ENCODE results near the gene ATF6. TPM values are rescaled to one million over a fixed set of nuclear protein-coding genes. Genes with fewer than 3 reads are reported as not detected.

ATF6 gene
- total RNA-seq, 1 experiment from 2014 or later = 20.9 TPM

DNA sequence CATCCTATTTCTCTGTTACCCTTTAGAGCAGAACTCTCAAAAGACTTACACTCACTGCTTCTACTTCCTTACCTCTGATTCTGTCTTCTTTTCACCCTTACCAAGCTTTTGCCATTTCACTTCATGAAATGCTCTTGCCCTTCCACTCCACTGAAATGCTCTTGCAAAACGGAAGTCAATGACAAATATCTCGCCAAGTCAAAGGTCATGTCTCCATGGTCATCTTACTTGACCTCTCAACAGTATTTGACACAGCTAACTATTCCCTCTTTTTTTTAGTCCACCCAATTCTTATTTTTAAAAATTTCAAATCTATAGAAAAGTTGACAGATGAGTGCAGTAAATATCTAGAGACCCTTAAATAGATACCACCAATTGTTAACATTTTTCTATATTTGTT, 149.9 kb downstream of the ATF6 start:
- ChIA-PET CTCF (no interaction called here), POLR2A (no interaction called here), RAD21 (ENCODE audit: low non-redundant PET in 1 of 2, low total read pairs in 2 of 2, uncharacterized antibody in 2 of 2, unreplicated experiment in 2 of 2) (no interaction called here)
- Histone ChIP-seq H3K27ac (ENCODE audit: low read depth, low read length) (no peak overlapping the region), H3K79me2 (ENCODE audit: insufficient read depth, low read length) (no peaks in the 10 kb centered on the region), H3K9ac (ENCODE audit: low read length) (no peak overlapping the region), H3K9me3 (ENCODE audit: control insufficient read depth in 1 of 2, insufficient read depth in 1 of 2, low read depth in 1 of 2, low read length in 2 of 2) (no peaks in the 10 kb centered on the region), H2AFZ (ENCODE audit: low read depth, low read length, poor library complexity, severe bottlenecking) (no peak overlapping the region), H3K9me2 (ENCODE audit: insufficient read depth) (no peaks in the 10 kb centered on the region), H4K20me1 (ENCODE audit: insufficient read depth) (no peaks in the 10 kb centered on the region), H3K36me3 (ENCODE audit: control insufficient read depth in 1 of 2, insufficient read depth in 2 of 2, low read length in 2 of 2) (no peaks in the 10 kb centered on the region), H3K4me1 (ENCODE audit: control insufficient read depth in 1 of 2, insufficient read depth in 2 of 2, low read length in 2 of 2) (0 out of 4 replicates have a peak, but pooled peaks cover 0 to 3% of the 10 kb centered on the region in 2 experiments), H3K4me2 (ENCODE audit: low read length) (no peak overlapping the region), H3K27me3 (ENCODE audit: insufficient read depth, low read length) (no peaks in the 10 kb centered on the region), H3K4me3 (replicated peaks in 1 of 2; ENCODE audit: low read depth in 1 of 2, low read length in 2 of 2) (no peak overlapping the region)
- ATAC-seq = no peak
- BruUV-seq (replicated peaks) = no TSS peak
- no peak for DNase-seq (ENCODE audit: low read depth, low spot score)
- TF ChIP-seq, protein P1, sequence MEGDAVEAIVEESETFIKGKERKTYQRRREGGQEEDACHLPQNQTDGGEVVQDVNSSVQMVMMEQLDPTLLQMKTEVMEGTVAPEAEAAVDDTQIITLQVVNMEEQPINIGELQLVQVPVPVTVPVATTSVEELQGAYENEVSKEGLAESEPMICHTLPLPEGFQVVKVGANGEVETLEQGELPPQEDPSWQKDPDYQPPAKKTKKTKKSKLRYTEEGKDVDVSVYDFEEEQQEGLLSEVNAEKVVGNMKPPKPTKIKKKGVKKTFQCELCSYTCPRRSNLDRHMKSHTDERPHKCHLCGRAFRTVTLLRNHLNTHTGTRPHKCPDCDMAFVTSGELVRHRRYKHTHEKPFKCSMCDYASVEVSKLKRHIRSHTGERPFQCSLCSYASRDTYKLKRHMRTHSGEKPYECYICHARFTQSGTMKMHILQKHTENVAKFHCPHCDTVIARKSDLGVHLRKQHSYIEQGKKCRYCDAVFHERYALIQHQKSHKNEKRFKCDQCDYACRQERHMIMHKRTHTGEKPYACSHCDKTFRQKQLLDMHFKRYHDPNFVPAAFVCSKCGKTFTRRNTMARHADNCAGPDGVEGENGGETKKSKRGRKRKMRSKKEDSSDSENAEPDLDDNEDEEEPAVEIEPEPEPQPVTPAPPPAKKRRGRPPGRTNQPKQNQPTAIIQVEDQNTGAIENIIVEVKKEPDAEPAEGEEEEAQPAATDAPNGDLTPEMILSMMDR (IDR thresholded peaks at IDR 0.05 in 2 of 3, conservative IDR thresholded peaks at IDR 0.05 in 1 of 3; ENCODE audit: borderline replicate concordance in 1 of 3, insufficient read depth in 1 of 3, low read depth in 2 of 3, low read length in 2 of 3) = no peak
- no peak for TF ChIP-seq SP1 (IDR thresholded peaks at IDR 0.05; ENCODE audit: low read depth)
- intact Hi-C loops (cut with micrococcal nuclease) = no loop called here

DNA sequence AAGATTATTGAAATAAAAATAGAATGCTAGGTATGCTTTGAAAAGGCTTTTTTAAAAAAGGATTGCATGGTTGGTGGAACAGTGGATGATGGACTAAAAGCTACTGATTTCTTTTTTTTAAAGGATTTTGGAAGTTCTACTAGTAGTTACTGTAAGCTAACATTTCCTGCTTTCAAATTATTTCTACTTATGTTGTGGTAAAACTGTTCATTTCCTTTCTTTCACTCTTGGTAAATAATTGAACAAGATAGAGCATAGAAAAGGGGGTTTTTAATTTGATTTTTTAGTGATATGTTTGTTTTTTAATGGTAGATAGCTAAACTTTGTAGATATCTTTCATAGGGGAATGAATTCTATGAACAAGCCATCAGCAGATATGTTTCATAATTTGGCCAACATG, 153.1 kb downstream of the ATF6 start:
- no peak overlapping the region for H3K27ac ChIP-seq (ENCODE audit: low read depth, low read length)
- POLR2A ChIA-PET = no interaction called here
- no peak overlapping the region for H3K4me3 ChIP-seq (replicated peaks in 1 of 2; ENCODE audit: low read depth in 1 of 2, low read length in 2 of 2)
- no peak overlapping the region for H3K4me2 ChIP-seq (ENCODE audit: low read length)
- no peaks in the 10 kb centered on the region for H3K79me2 ChIP-seq (ENCODE audit: insufficient read depth, low read length)
- intact Hi-C loops (cut with micrococcal nuclease) = no loop called here
- RAD21 ChIA-PET (ENCODE audit: low non-redundant PET in 1 of 2, low total read pairs in 2 of 2, uncharacterized antibody in 2 of 2, unreplicated experiment in 2 of 2) = interaction anchor here in 1 of 2 experiments (0.6 kb wide), 1 partner anchor 127 kb away, joined by 3 read pairs; no protein-coding TSS in a partner anchor
- H2AFZ ChIP-seq (ENCODE audit: low read depth, low read length, poor library complexity, severe bottlenecking) = no peak overlapping the region
- ATAC-seq (no peak), DNase-seq (ENCODE audit: low read depth, low spot score) (no peak)
- H3K4me1 ChIP-seq (ENCODE audit: control insufficient read depth in 1 of 2, insufficient read depth in 2 of 2, low read length in 2 of 2) = no peaks in the 10 kb centered on the region
- CTCF ChIA-PET = no interaction called here
- no peaks in the 10 kb centered on the region for H3K36me3 ChIP-seq (ENCODE audit: control insufficient read depth in 1 of 2, insufficient read depth in 2 of 2, low read length in 2 of 2)
- no peak overlapping the region for H3K9ac ChIP-seq (ENCODE audit: low read length)
- TF ChIP-seq, protein P2, sequence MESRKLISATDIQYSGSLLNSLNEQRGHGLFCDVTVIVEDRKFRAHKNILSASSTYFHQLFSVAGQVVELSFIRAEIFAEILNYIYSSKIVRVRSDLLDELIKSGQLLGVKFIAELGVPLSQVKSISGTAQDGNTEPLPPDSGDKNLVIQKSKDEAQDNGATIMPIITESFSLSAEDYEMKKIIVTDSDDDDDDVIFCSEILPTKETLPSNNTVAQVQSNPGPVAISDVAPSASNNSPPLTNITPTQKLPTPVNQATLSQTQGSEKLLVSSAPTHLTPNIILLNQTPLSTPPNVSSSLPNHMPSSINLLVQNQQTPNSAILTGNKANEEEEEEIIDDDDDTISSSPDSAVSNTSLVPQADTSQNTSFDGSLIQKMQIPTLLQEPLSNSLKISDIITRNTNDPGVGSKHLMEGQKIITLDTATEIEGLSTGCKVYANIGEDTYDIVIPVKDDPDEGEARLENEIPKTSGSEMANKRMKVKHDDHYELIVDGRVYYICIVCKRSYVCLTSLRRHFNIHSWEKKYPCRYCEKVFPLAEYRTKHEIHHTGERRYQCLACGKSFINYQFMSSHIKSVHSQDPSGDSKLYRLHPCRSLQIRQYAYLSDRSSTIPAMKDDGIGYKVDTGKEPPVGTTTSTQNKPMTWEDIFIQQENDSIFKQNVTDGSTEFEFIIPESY (IDR thresholded peaks at IDR 0.05; ENCODE audit: extremely low read depth, insufficient replicate concordance, low read length) = no peak
- TF ChIP-seq, protein P3, sequence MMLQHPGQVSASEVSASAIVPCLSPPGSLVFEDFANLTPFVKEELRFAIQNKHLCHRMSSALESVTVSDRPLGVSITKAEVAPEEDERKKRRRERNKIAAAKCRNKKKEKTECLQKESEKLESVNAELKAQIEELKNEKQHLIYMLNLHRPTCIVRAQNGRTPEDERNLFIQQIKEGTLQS (IDR thresholded peaks at IDR 0.05) = no peak
- TF ChIP-seq CBX3 (IDR thresholded peaks at IDR 0.05; ENCODE audit: low read depth) = no peak
- no peak for TF ChIP-seq ELF1 (IDR thresholded peaks at IDR 0.05; ENCODE audit: borderline replicate concordance, low read depth)
- TF ChIP-seq CEBPB (IDR thresholded peaks at IDR 0.05; ENCODE audit: low read depth) = no peak
- TF ChIP-seq EGR1 (IDR thresholded peaks at IDR 0.05; ENCODE audit: low read depth) = no peak
- no peak for TF ChIP-seq ZFX (IDR thresholded peaks at IDR 0.05)
- TF ChIP-seq POLR2AphosphoS5 (IDR thresholded peaks at IDR 0.05; ENCODE audit: low read depth, low read length) = no peak
- TF ChIP-seq, protein P4, sequence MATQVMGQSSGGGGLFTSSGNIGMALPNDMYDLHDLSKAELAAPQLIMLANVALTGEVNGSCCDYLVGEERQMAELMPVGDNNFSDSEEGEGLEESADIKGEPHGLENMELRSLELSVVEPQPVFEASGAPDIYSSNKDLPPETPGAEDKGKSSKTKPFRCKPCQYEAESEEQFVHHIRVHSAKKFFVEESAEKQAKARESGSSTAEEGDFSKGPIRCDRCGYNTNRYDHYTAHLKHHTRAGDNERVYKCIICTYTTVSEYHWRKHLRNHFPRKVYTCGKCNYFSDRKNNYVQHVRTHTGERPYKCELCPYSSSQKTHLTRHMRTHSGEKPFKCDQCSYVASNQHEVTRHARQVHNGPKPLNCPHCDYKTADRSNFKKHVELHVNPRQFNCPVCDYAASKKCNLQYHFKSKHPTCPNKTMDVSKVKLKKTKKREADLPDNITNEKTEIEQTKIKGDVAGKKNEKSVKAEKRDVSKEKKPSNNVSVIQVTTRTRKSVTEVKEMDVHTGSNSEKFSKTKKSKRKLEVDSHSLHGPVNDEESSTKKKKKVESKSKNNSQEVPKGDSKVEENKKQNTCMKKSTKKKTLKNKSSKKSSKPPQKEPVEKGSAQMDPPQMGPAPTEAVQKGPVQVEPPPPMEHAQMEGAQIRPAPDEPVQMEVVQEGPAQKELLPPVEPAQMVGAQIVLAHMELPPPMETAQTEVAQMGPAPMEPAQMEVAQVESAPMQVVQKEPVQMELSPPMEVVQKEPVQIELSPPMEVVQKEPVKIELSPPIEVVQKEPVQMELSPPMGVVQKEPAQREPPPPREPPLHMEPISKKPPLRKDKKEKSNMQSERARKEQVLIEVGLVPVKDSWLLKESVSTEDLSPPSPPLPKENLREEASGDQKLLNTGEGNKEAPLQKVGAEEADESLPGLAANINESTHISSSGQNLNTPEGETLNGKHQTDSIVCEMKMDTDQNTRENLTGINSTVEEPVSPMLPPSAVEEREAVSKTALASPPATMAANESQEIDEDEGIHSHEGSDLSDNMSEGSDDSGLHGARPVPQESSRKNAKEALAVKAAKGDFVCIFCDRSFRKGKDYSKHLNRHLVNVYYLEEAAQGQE (IDR thresholded peaks at IDR 0.05; ENCODE audit: low read depth) = no peak
- TF ChIP-seq, protein P5, sequence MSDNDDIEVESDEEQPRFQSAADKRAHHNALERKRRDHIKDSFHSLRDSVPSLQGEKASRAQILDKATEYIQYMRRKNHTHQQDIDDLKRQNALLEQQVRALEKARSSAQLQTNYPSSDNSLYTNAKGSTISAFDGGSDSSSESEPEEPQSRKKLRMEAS (IDR thresholded peaks at IDR 0.05) = no peak
- no peak for TF ChIP-seq ZNF274 (IDR thresholded peaks at IDR 0.05; ENCODE audit: low read depth, low read length)
- H3K9me2 ChIP-seq (ENCODE audit: insufficient read depth) = no peaks in the 10 kb centered on the region
- H4K20me1 ChIP-seq (ENCODE audit: insufficient read depth) = no peaks in the 10 kb centered on the region
- H3K9me3 ChIP-seq (ENCODE audit: control insufficient read depth in 1 of 2, insufficient read depth in 1 of 2, low read depth in 1 of 2, low read length in 2 of 2) = no peaks in the 10 kb centered on the region
- H3K27me3 ChIP-seq (ENCODE audit: insufficient read depth, low read length) = no peaks in the 10 kb centered on the region
- no TSS peak for BruUV-seq (replicated peaks)

Measured in HCT116 (cell line).